Fibroblast of lung (primary cell): Measurements from ENCODE around the gene MTRF1. TPM values are rescaled to one million over a fixed set of nuclear protein-coding genes. Genes with fewer than 3 reads are reported as not detected.

Source experiments
- DNase-seq, 2 donors: peaks; one replicate each; pipeline versions ENCODE4 v3.0.0 to v3.0.0-alpha.2; 2010; ENCODE audit warnings: low read depth in 2 of 2
- H2AFZ ChIP-seq: 2 replicates; pipeline ENCODE4 v1.5.1; 2012; ENCODE audit warnings: low read length, control low read depth, inconsistent platforms
- H3K27ac ChIP-seq: 2 replicates; pipeline ENCODE4 v1.5.1; 2011; ENCODE audit warnings: low read length, control low read depth; ENCODE audit not compliant: insufficient read depth
- H3K27me3 ChIP-seq: 2 replicates; pipeline ENCODE4 v1.5.1; 2011; ENCODE audit warnings: mild to moderate bottlenecking, low read length; ENCODE audit not compliant: control insufficient read depth, insufficient read depth
- H3K36me3 ChIP-seq: 2 replicates; pipeline ENCODE4 v1.5.1; 2011; ENCODE audit warnings: low read length; ENCODE audit not compliant: control insufficient read depth, insufficient read depth
- H3K4me1 ChIP-seq: 2 replicates; pipeline ENCODE4 v1.5.1; 2011; ENCODE audit warnings: low read length; ENCODE audit not compliant: control insufficient read depth, insufficient read depth; ENCODE audit errors: extremely low read depth
- H3K4me2 ChIP-seq: 2 replicates; pipeline ENCODE4 v1.5.1; 2011; ENCODE audit warnings: low read length, control low read depth; ENCODE audit not compliant: insufficient read depth; ENCODE audit errors: extremely low read depth
- H3K4me3 ChIP-seq, 4 experiments: fragments of 200-600 bp in 1 of 4; sonication (generic) in 1 of 4; replicated peaks in 1 of 4; 2 replicates each; pipeline ENCODE4 v1.5.1; 2011 to 2016; ENCODE audit warnings: low read length in 4 of 4, low read depth in 3 of 4, mild to moderate bottlenecking in 3 of 4, control low read depth in 2 of 4, inconsistent platforms in 1 of 4, mixed read lengths in 1 of 4; ENCODE audit not compliant: insufficient read depth in 1 of 4; ENCODE audit errors: control extremely low read depth in 1 of 4
- H3K79me2 ChIP-seq: 2 replicates; pipeline ENCODE4 v1.5.1; 2012; ENCODE audit warnings: mild to moderate bottlenecking, low read length, inconsistent platforms; ENCODE audit not compliant: control insufficient read depth, insufficient read depth
- H3K9ac ChIP-seq: 2 replicates; pipeline ENCODE4 v1.5.1; 2011; ENCODE audit warnings: mild to moderate bottlenecking, low read length, control low read depth; ENCODE audit not compliant: insufficient read depth
- H3K9me3 ChIP-seq: 2 replicates; pipeline ENCODE4 v1.5.1; 2012; ENCODE audit warnings: low read depth, low read length; ENCODE audit not compliant: control insufficient read depth, insufficient read depth
- H4K20me1 ChIP-seq: 2 replicates; pipeline ENCODE4 v1.5.1; 2011; ENCODE audit warnings: low read length; ENCODE audit not compliant: control insufficient read depth, insufficient read depth; ENCODE audit errors: extremely low read depth
- EZH2 ChIP-seq: IDR thresholded peaks from 2 replicates; pipeline ENCODE4 v1.5.1; 2012; ENCODE audit warnings: low read length, control low read depth, mild to moderate bottlenecking; ENCODE audit errors: missing control alignments
- polyA plus RNA-seq, 2 donors: library from polyadenylated mRNA; depleted of rRNA in 1 of 2; stranded (reverse) in 1 of 2; unstranded in 1 of 2; fragments of >200 nt; gene quantifications; 2 replicates each; pipeline ENCODE4 v1.2.1, GENCODE V29; 2011 to 2012; ENCODE audit warnings: missing spikeins in 1 of 2
- total RNA-seq: library from RNA; depleted of rRNA; stranded (reverse); fragments of >200 nt; gene quantifications from 2 replicates; pipeline ENCODE4 v1.2.1, GENCODE V29; 2014
- TF ChIP-seq, protein P1 (sequence below), 2 donors: IDR thresholded peaks in 1 of 2; conservative IDR thresholded peaks in 1 of 2; 1 replicate in 1 of 2; 2 replicates in 1 of 2; pipeline ENCODE4 v1.5.1; 2011 to 2012; ENCODE audit warnings: low read length in 2 of 2, control low read depth in 1 of 2, inconsistent platforms in 1 of 2, low read depth in 1 of 2, mild to moderate bottlenecking in 1 of 2

MTRF1 gene
- total and polyA plus RNA-seq, 2 donors (not counting 1 experiment from before 2014, with no cell fraction given), result 11.6 to 13.4 TPM

DNA sequence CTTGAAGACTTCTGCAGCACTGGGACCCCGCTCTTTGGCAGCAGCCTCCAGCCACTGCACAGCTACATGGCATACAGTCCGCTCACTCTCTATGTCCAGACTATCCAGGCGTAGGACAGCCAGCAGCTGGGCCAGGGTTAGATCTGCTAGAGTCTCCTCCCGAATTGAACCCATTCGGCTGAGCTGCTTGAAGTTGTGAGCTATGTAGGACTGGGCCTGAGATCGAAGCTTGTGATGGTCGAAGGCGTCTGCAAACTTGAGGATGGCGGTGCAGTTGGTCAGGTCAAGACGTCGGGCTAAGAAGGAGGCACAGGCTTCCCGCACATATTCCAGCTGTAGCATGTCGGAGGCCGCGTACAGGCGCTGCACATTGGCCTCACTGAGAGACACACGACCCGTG, 69.9 kb downstream of the MTRF1 start:
- Histone ChIP-seq H3K79me2 (peaks cover 4% of the 10 kb centered on the region), H3K36me3 (no peaks in the 10 kb centered on the region), H3K9me3 (no peaks in the 10 kb centered on the region), H3K27ac (no peak overlapping the region), H3K4me3 (peak overlapping the region in 2 of 4 experiments; percentile 48 to 65), H3K4me1 (peaks cover 2% of the 10 kb centered on the region), H4K20me1 (no peaks in the 10 kb centered on the region), H3K4me2 (no peak overlapping the region), H3K9ac (no peak overlapping the region), H3K27me3 (no peaks in the 10 kb centered on the region), H2AFZ (no peak overlapping the region)
- no peak for DNase-seq
- TF ChIP-seq EZH2, result no peak
- TF ChIP-seq, protein P1, sequence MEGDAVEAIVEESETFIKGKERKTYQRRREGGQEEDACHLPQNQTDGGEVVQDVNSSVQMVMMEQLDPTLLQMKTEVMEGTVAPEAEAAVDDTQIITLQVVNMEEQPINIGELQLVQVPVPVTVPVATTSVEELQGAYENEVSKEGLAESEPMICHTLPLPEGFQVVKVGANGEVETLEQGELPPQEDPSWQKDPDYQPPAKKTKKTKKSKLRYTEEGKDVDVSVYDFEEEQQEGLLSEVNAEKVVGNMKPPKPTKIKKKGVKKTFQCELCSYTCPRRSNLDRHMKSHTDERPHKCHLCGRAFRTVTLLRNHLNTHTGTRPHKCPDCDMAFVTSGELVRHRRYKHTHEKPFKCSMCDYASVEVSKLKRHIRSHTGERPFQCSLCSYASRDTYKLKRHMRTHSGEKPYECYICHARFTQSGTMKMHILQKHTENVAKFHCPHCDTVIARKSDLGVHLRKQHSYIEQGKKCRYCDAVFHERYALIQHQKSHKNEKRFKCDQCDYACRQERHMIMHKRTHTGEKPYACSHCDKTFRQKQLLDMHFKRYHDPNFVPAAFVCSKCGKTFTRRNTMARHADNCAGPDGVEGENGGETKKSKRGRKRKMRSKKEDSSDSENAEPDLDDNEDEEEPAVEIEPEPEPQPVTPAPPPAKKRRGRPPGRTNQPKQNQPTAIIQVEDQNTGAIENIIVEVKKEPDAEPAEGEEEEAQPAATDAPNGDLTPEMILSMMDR (conservative IDR thresholded peaks at IDR 0.05 in 1 of 2, IDR thresholded peaks at IDR 0.05 in 1 of 2; ENCODE audit: low read depth in 1 of 2, low read length in 2 of 2), result no peak

GRCh38 chr13:41188584-41188983, 74.8 kb downstream of the MTRF1 start:
- Histone ChIP-seq H3K9ac (no peak overlapping the region), H3K27ac (no peak overlapping the region), H3K9me3 (no peaks in the 10 kb centered on the region), H3K4me3 (no peak overlapping the region), H2AFZ (no peak overlapping the region), H3K36me3 (no peaks in the 10 kb centered on the region), H3K27me3 (no peaks in the 10 kb centered on the region), H3K79me2 (peaks cover 4% of the 10 kb centered on the region), H3K4me1 (peaks cover 2% of the 10 kb centered on the region), H4K20me1 (no peaks in the 10 kb centered on the region), H3K4me2 (no peak overlapping the region)
- TF ChIP-seq EZH2, result no peak
- TF ChIP-seq, protein P1 (conservative IDR thresholded peaks at IDR 0.05 in 1 of 2, IDR thresholded peaks at IDR 0.05 in 1 of 2; ENCODE audit: low read depth in 1 of 2, low read length in 2 of 2), result no peak
- peak; percentile 47 to 74 for DNase-seq

GRCh38 chr13:41186481-41186880, 76.9 kb downstream of the MTRF1 start:
- Histone ChIP-seq H3K9me3 (no peaks in the 10 kb centered on the region), H3K4me2 (no peak overlapping the region), H3K36me3 (no peaks in the 10 kb centered on the region), H3K79me2 (no peaks in the 10 kb centered on the region), H3K9ac (no peak overlapping the region), H3K4me3 (no peak overlapping the region), H4K20me1 (no peaks in the 10 kb centered on the region), H3K27me3 (no peaks in the 10 kb centered on the region), H3K27ac (no peak overlapping the region), H2AFZ (no peak overlapping the region), H3K4me1 (no peaks in the 10 kb centered on the region)
- DNase-seq, result no peak
- TF ChIP-seq, protein P1 (conservative IDR thresholded peaks at IDR 0.05 in 1 of 2, IDR thresholded peaks at IDR 0.05 in 1 of 2; ENCODE audit: low read depth in 1 of 2, low read length in 2 of 2), result no peak
- no peak for TF ChIP-seq EZH2
